A549 (cell line): ENCODE measurements around the gene PAM16. TPM values are rescaled to one million over a fixed set of nuclear protein-coding genes. Genes with fewer than 3 reads are reported as not detected.

Experiments
- ATAC-seq, 2 experiments: fragments of 200-7000 bp in 1 of 2; fragments of >200 bp in 1 of 2; cut with Nextera tagmentation in 1 of 2; cut with Tn5 transposase in 1 of 2; 3 replicates each; pipeline versions ENCODE4 v1.8.0 to v1.9.1; 2018 to 2020; ENCODE audit warnings: mild to moderate bottlenecking in 1 of 2, moderate library complexity in 1 of 2
- CTCF ChIA-PET: fragments of 300-600 bp; sonication (Branson Sonifier 250); formaldehyde crosslinking; extraction: SDS; loops from one replicate; lab custom pipeline; 2021; ENCODE audit warnings: antibody characterized with exemption, inconsistent platforms; lab: Yijun Ruan, JAX
- POLR2A ChIA-PET: fragments of 350-600 bp; formaldehyde crosslinking; extraction: SDS; loops from one replicate; lab custom pipeline; 2021; ENCODE audit warnings: antibody characterized with exemption, inconsistent platforms; lab: Yijun Ruan, JAX
- DNase-seq, 2 experiments: peaks; one replicate each; pipeline versions ENCODE4 v3.0.0 to v3.0.0-alpha.2; 2011 to 2016; ENCODE audit warnings: low read depth in 1 of 2, low spot score in 1 of 2
- FAIRE-seq: peaks from 2 replicates; lab custom pipeline; 2011; peaks lifted over from hg19 to GRCh38; lab: Jason Lieb, UNC
- H3K27ac ChIP-seq, 2 experiments: fragments of >200 bp; sonication (Bioruptor Twin); formaldehyde crosslinking; 3 replicates each; pipeline ENCODE4 v1.5.1; 2016 to 2017
- H3K4me1 ChIP-seq: fragments of >200 bp; sonication (Bioruptor Twin); formaldehyde crosslinking; 3 replicates; pipeline ENCODE4 v1.6.1; 2016
- H3K4me2 ChIP-seq: fragments of >200 bp; sonication (Bioruptor Twin); formaldehyde crosslinking; 3 replicates; pipeline ENCODE4 v1.6.1; 2016
- H3K4me3 ChIP-seq: fragments of >200 bp; sonication (Bioruptor Twin); formaldehyde crosslinking; 3 replicates; pipeline ENCODE4 v1.5.1; 2016
- H3K9me3 ChIP-seq: fragments of >200 bp; sonication (Bioruptor Twin); formaldehyde crosslinking; 3 replicates; pipeline ENCODE4 v1.6.1; 2016
- BHLHE40 ChIP-seq: IDR thresholded peaks from 2 replicates; pipeline ENCODE4 v1.6.1; 2012; ENCODE audit warnings: low read depth, low read length, inconsistent platforms
- CBX2 ChIP-seq: fragments of 200-600 bp; sonication (generic); IDR thresholded peaks from 2 replicates; pipeline ENCODE4 v1.6.1; 2016; ENCODE audit warnings: low read depth, mild to moderate bottlenecking, borderline replicate concordance
- CHD2 ChIP-seq: fragments of 150-350 bp; IDR thresholded peaks from 2 replicates; pipeline ENCODE4 v1.6.1; 2014; ENCODE audit warnings: low read length; ENCODE audit not compliant: partially characterized antibody
- FOSL2 ChIP-seq, 2 experiments: fragments of 450-650 bp in 1 of 2; fragments of >200 bp in 1 of 2; sonication (Bioruptor Twin) in 1 of 2; formaldehyde crosslinking; IDR thresholded peaks; 2 replicates each; pipeline versions ENCODE4 v1.5.0 to v1.6.1; 2016 to 2020; ENCODE audit warnings: mild to moderate bottlenecking in 1 of 2, moderate library complexity in 1 of 2
- GATA3 ChIP-seq: IDR thresholded peaks from 2 replicates; pipeline ENCODE4 v1.6.1; 2012; ENCODE audit warnings: borderline replicate concordance
- HEYL ChIP-seq: fragments of 250-450 bp; sonication (Bioruptor Pico); IDR thresholded peaks from 2 replicates; pipeline ENCODE4 v1.8.0; 2021; ENCODE audit warnings: mild to moderate bottlenecking, moderate library complexity
- RARB ChIP-seq: fragments of 250-450 bp; sonication (Bioruptor Pico); IDR thresholded peaks from 2 replicates; pipeline ENCODE4 v1.8.0; 2021; ENCODE audit warnings: mild to moderate bottlenecking, moderate library complexity
- ZFP36 ChIP-seq: fragments of 450-650 bp; IDR thresholded peaks from 2 replicates; pipeline ENCODE4 v1.6.1; 2014; ENCODE audit warnings: borderline replicate concordance; ENCODE audit not compliant: partially characterized antibody
- ZNF302 ChIP-seq: fragments of 250-450 bp; sonication (Bioruptor Pico); IDR thresholded peaks from 2 replicates; pipeline ENCODE4 v1.9.0; 2021; ENCODE audit warnings: inconsistent platforms, mild to moderate bottlenecking, moderate library complexity
- ZSCAN20 ChIP-seq: fragments of 250-450 bp; sonication (Bioruptor Pico); IDR thresholded peaks from 2 replicates; pipeline ENCODE4 v1.8.0; 2022; ENCODE audit warnings: mild to moderate bottlenecking, moderate library complexity
- WGBS: methylation state at CpG from one replicate; pipeline ENCODE4 v1.1.6; 2017; ENCODE audit errors: missing lambda C conversion rate; 5-methylcytosine and 5-hydroxymethylcytosine counted together
- polyA plus RNA-seq, 4 experiments: library from polyadenylated mRNA; depleted of rRNA in 3 of 4; stranded (reverse); fragments of >200 nt; fragmentation: RNase III in 1 of 4; extraction: RNeasy Plus Mini Kit Qiagen cat#74134 plus additional on column Dnase treatment in 1 of 4; gene quantifications; 2 replicates in 3 of 4; 3 replicates in 1 of 4; pipeline ENCODE4 v1.2.3, GENCODE V29; 2011 to 2017
- TF ChIP-seq, protein P1 (sequence below): fragments of >200 bp; sonication (Bioruptor Twin); formaldehyde crosslinking; IDR thresholded peaks from 3 replicates; pipeline ENCODE4 v1.6.1; 2016
- TF ChIP-seq, protein P2 (sequence below): fragments of 250-450 bp; sonication (Bioruptor Pico); IDR thresholded peaks from 2 replicates; pipeline ENCODE4 v1.5.0; 2021; ENCODE audit warnings: mild to moderate bottlenecking, moderate library complexity, borderline replicate concordance
- TF ChIP-seq, protein P3 (sequence below): fragments of 200-600 bp; sonication (generic); IDR thresholded peaks from 2 replicates; pipeline ENCODE4 v1.6.1; 2016; ENCODE audit warnings: antibody characterized with exemption, mild to moderate bottlenecking, moderate library complexity
- TF ChIP-seq, protein P4 (sequence below): fragments of >200 bp; sonication (Bioruptor Twin); formaldehyde crosslinking; IDR thresholded peaks from 3 replicates; pipeline ENCODE4 v1.5.1; 2016
- TF ChIP-seq, protein P5 (sequence below): fragments of >200 bp; sonication (Bioruptor Twin); formaldehyde crosslinking; IDR thresholded peaks from 2 replicates; pipeline ENCODE4 v1.6.1; 2016
- TF ChIP-seq, protein P6 (sequence below): fragments of 250-450 bp; sonication (Bioruptor Pico); IDR thresholded peaks from 2 replicates; pipeline ENCODE4 v1.5.0; 2020; ENCODE audit warnings: low read depth, mild to moderate bottlenecking, moderate library complexity

Gene PAM16
- polyA plus RNA-seq, 2 of the 4 experiments (the other 2 are of a cell fraction): 55.1 to 59.1 TPM

DNA sequence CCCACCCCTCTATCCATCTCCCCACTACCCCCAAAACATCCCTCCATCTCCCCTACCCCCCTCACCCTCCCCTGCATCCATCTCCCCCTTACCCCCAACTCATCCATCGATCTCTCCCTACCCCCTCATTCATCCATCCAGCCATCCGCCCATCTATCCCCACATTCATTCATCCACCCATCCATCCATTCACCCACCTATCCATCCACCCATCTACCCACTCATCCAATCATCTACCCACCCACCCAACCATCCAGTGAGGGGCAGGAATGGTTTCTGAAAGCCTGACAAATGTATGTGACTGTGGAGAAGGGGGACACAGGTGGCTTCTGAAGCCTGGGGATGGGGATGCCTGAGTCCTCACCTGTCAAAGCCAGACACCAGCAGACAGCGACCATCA is 8.8 kb upstream of the PAM16 start:
- CTCF ChIA-PET: interaction anchor here (0.7 to 14.1 kb wide), 17 partner anchors 9 to 84 kb away, joined by 3 to 833 read pairs (median 6); partner anchors contain the start of gene VASN

More for the DNA sequence above, 8.8 kb upstream of the PAM16 start:
- WGBS: 94% methylated on average over 3 of the region's 3 CpGs
- POLR2A ChIA-PET: no interaction called here
- no peak overlapping the region for H3K4me2 ChIP-seq
- no peak overlapping the region for H3K27ac ChIP-seq
- ATAC-seq (no peak), FAIRE-seq (no peak), DNase-seq (no peak)
- no peak for TF ChIP-seq HEYL (CRISPR knock-in tag)
- TF ChIP-seq ZFP36: no peak
- TF ChIP-seq, protein P1, sequence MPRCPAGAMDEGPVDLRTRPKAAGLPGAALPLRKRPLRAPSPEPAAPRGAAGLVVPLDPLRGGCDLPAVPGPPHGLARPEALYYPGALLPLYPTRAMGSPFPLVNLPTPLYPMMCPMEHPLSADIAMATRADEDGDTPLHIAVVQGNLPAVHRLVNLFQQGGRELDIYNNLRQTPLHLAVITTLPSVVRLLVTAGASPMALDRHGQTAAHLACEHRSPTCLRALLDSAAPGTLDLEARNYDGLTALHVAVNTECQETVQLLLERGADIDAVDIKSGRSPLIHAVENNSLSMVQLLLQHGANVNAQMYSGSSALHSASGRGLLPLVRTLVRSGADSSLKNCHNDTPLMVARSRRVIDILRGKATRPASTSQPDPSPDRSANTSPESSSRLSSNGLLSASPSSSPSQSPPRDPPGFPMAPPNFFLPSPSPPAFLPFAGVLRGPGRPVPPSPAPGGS: no peak
- no peak for TF ChIP-seq RARB (CRISPR knock-in tag)
- TF ChIP-seq BHLHE40: no peak
- TF ChIP-seq FOSL2 (IDR thresholded peaks at IDR 0.05): no peak
- TF ChIP-seq FOSL2 (CRISPR knock-in tag; IDR thresholded peaks at IDR 0.05): no peak
- TF ChIP-seq CBX2: no peak
- TF ChIP-seq, protein P2, sequence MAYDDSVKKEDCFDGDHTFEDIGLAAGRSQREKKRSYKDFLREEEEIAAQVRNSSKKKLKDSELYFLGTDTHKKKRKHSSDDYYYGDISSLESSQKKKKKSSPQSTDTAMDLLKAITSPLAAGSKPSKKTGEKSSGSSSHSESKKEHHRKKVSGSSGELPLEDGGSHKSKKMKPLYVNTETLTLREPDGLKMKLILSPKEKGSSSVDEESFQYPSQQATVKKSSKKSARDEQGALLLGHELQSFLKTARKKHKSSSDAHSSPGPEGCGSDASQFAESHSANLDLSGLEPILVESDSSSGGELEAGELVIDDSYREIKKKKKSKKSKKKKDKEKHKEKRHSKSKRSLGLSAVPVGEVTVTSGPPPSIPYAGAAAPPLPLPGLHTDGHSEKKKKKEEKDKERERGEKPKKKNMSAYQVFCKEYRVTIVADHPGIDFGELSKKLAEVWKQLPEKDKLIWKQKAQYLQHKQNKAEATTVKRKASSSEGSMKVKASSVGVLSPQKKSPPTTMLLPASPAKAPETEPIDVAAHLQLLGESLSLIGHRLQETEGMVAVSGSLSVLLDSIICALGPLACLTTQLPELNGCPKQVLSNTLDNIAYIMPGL (CRISPR knock-in tag): no peak
- TF ChIP-seq ZSCAN20 (CRISPR knock-in tag): no peak
- TF ChIP-seq, protein P3, sequence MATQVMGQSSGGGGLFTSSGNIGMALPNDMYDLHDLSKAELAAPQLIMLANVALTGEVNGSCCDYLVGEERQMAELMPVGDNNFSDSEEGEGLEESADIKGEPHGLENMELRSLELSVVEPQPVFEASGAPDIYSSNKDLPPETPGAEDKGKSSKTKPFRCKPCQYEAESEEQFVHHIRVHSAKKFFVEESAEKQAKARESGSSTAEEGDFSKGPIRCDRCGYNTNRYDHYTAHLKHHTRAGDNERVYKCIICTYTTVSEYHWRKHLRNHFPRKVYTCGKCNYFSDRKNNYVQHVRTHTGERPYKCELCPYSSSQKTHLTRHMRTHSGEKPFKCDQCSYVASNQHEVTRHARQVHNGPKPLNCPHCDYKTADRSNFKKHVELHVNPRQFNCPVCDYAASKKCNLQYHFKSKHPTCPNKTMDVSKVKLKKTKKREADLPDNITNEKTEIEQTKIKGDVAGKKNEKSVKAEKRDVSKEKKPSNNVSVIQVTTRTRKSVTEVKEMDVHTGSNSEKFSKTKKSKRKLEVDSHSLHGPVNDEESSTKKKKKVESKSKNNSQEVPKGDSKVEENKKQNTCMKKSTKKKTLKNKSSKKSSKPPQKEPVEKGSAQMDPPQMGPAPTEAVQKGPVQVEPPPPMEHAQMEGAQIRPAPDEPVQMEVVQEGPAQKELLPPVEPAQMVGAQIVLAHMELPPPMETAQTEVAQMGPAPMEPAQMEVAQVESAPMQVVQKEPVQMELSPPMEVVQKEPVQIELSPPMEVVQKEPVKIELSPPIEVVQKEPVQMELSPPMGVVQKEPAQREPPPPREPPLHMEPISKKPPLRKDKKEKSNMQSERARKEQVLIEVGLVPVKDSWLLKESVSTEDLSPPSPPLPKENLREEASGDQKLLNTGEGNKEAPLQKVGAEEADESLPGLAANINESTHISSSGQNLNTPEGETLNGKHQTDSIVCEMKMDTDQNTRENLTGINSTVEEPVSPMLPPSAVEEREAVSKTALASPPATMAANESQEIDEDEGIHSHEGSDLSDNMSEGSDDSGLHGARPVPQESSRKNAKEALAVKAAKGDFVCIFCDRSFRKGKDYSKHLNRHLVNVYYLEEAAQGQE: no peak
- no peak for TF ChIP-seq ZNF302 (CRISPR knock-in tag)
- TF ChIP-seq, protein P4, sequence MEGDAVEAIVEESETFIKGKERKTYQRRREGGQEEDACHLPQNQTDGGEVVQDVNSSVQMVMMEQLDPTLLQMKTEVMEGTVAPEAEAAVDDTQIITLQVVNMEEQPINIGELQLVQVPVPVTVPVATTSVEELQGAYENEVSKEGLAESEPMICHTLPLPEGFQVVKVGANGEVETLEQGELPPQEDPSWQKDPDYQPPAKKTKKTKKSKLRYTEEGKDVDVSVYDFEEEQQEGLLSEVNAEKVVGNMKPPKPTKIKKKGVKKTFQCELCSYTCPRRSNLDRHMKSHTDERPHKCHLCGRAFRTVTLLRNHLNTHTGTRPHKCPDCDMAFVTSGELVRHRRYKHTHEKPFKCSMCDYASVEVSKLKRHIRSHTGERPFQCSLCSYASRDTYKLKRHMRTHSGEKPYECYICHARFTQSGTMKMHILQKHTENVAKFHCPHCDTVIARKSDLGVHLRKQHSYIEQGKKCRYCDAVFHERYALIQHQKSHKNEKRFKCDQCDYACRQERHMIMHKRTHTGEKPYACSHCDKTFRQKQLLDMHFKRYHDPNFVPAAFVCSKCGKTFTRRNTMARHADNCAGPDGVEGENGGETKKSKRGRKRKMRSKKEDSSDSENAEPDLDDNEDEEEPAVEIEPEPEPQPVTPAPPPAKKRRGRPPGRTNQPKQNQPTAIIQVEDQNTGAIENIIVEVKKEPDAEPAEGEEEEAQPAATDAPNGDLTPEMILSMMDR: no peak
- TF ChIP-seq, protein P5, sequence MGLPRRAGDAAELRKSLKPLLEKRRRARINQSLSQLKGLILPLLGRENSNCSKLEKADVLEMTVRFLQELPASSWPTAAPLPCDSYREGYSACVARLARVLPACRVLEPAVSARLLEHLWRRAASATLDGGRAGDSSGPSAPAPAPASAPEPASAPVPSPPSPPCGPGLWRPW: no peak
- TF ChIP-seq, protein P6, sequence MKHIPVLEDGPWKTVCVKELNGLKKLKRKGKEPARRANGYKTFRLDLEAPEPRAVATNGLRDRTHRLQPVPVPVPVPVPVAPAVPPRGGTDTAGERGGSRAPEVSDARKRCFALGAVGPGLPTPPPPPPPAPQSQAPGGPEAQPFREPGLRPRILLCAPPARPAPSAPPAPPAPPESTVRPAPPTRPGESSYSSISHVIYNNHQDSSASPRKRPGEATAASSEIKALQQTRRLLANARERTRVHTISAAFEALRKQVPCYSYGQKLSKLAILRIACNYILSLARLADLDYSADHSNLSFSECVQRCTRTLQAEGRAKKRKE: no peak
- no peak for TF ChIP-seq CHD2
- TF ChIP-seq GATA3: no peak
- no peak overlapping the region for H3K4me3 ChIP-seq
- H3K9me3 ChIP-seq: no peaks in the 10 kb centered on the region
- H3K4me1 ChIP-seq: peaks cover 13% of the 10 kb centered on the region; the same call in 2 of the 3 replicates
